NOMO-1 treated with DMSO at 0.1 percent for 48 hours (cell line): ENCODE data around the gene FGF21.

Experiments used
- DNase-seq: peaks from one replicate; lab custom pipeline; 2025; ENCODE audit not compliant: unreplicated experiment; lab: John Stamatoyannopoulos, UW

FGF21 gene

GRCh38 chr19:48728911-48729664 lies 26.2 kb upstream of the FGF21 start:
- no peak for DNase-seq

- no peak for DNase-seq
Observed at GRCh38 chr19:48731452-48731851, 23.9 kb upstream of the FGF21 start.

- no peak for DNase-seq
Observed at GRCh38 chr19:48734625-48735024, 20.7 kb upstream of the FGF21 start.

- DNase-seq, result no peak
Observed at GRCh38 chr19:48735031-48735615, 20.2 kb upstream of the FGF21 start.

GRCh38 chr19:48737360-48737998 lies 17.8 kb upstream of the FGF21 start:
- DNase-seq, result no peak

GRCh38 chr19:48738557-48739403 lies 16.5 kb upstream of the FGF21 start:
- peak; percentile 89 for DNase-seq

- no peak for DNase-seq
Observed at GRCh38 chr19:48739404-48740163, 15.7 kb upstream of the FGF21 start.

- no peak for DNase-seq
Observed at GRCh38 chr19:48740164-48740972, 15.0 kb upstream of the FGF21 start, which contains the start of gene RASIP1. TSS of gene RASIP1 (minus strand) at chr19:48740610. CDS start at chr19:48740282, 328 bp downstream.

- no peak for DNase-seq
Observed at GRCh38 chr19:48741129-48741999, 14.0 kb upstream of the FGF21 start.

- no peak for DNase-seq
Observed at GRCh38 chr19:48742096-48742495, 13.2 kb upstream of the FGF21 start.

- peak; percentile 45 for DNase-seq
Observed at GRCh38 chr19:48745208-48745995, 9.9 kb upstream of the FGF21 start.

- no peak for DNase-seq
Observed at GRCh38 chr19:48746110-48746509, 9.2 kb upstream of the FGF21 start.

- peak; percentile 83 for DNase-seq
Observed at GRCh38 chr19:48746738-48747575, 8.4 kb upstream of the FGF21 start, which contains the start of gene IZUMO1. TSS of gene IZUMO1 (minus strand) at chr19:48746909. CDS start at chr19:48745859, 1,050 bp downstream.

- DNase-seq, result no peak
Observed at GRCh38 chr19:48749571-48750198, 5.6 kb upstream of the FGF21 start.

- no peak for DNase-seq
Observed at GRCh38 chr19:48750351-48750750, 5.0 kb upstream of the FGF21 start.

- DNase-seq, result no peak
Observed at GRCh38 chr19:48750771-48751504, 4.4 kb upstream of the FGF21 start.
